GM18519 (cell line): Measurements from ENCODE around the gene PSMA3.
A peak's percentile ranks its signal among the peaks of the same experiment; 100 is the strongest.

Experiments used
- ATAC-seq: cut with Tn5 transposase; IDR thresholded peaks from one replicate; pipeline ENCODE4 v1.9.1; 2021; ENCODE audit warnings: mild to moderate bottlenecking, moderate library complexity; ENCODE audit not compliant: unreplicated experiment, low FRiP score

PSMA3 gene

GRCh38 chr14:58265401-58265800, 20.8 kb downstream of the PSMA3 start:
- ATAC-seq = no peak

- ATAC-seq = no peak
Observed at GRCh38 chr14:58270628-58271027, 26.0 kb downstream of the PSMA3 start.

GRCh38 chr14:58272588-58273372, 28.1 kb downstream of the PSMA3 start:
- no peak for ATAC-seq

GRCh38 chr14:58274881-58275280, 30.2 kb downstream of the PSMA3 start:
- ATAC-seq = no peak

- no peak for ATAC-seq
Observed at GRCh38 chr14:58275527-58276190, 31.0 kb downstream of the PSMA3 start.

GRCh38 chr14:58276208-58276607, 31.6 kb downstream of the PSMA3 start:
- ATAC-seq = no peak

- ATAC-seq = no peak
Observed at GRCh38 chr14:58278177-58278576, 33.5 kb downstream of the PSMA3 start.

- ATAC-seq = no peak
Observed at GRCh38 chr14:58280954-58281787, 36.5 kb downstream of the PSMA3 start.

GRCh38 chr14:58281969-58282368, 37.3 kb downstream of the PSMA3 start:
- ATAC-seq = no peak

- no peak for ATAC-seq
Observed at GRCh38 chr14:58282925-58283593, 38.4 kb downstream of the PSMA3 start.

GRCh38 chr14:58283730-58284129, 39.1 kb downstream of the PSMA3 start:
- ATAC-seq = no peak

- no peak for ATAC-seq
Observed at GRCh38 chr14:58285132-58285531, 40.5 kb downstream of the PSMA3 start.

- no peak for ATAC-seq
Observed at GRCh38 chr14:58287607-58288042, 43.0 kb downstream of the PSMA3 start.

GRCh38 chr14:58288106-58288792, 43.6 kb downstream of the PSMA3 start:
- ATAC-seq = no peak

GRCh38 chr14:58291646-58292045, 47.0 kb downstream of the PSMA3 start:
- ATAC-seq = no peak

- ATAC-seq = no peak
Observed at GRCh38 chr14:58292187-58292586, 47.5 kb downstream of the PSMA3 start.

- no peak for ATAC-seq
Observed at GRCh38 chr14:58294201-58294600, 49.6 kb downstream of the PSMA3 start.

- ATAC-seq = no peak
Observed at GRCh38 chr14:58296726-58297125, 52.1 kb downstream of the PSMA3 start.

- ATAC-seq = peak; percentile 0
Observed at GRCh38 chr14:58297412-58297761, 52.7 kb downstream of the PSMA3 start.
